Mucosa of stomach (tissue), 1 donor: ENCODE measurements around the gene SMOC2.

Source experiments
- H3K27me3 ChIP-seq: one replicate; pipeline ENCODE4 v1.7.0; 2013; ENCODE audit warnings: mild to moderate bottlenecking, low read length; ENCODE audit not compliant: control insufficient read depth, insufficient read depth
- H3K36me3 ChIP-seq: one replicate; pipeline ENCODE4 v1.7.0; 2013; ENCODE audit warnings: low read length; ENCODE audit not compliant: control insufficient read depth, insufficient read depth
- H3K4me1 ChIP-seq: one replicate; pipeline ENCODE4 v1.7.0; 2013; ENCODE audit warnings: mild to moderate bottlenecking, low read length; ENCODE audit not compliant: control insufficient read depth, insufficient read depth
- H3K4me3 ChIP-seq: one replicate; pipeline ENCODE4 v1.7.0; 2013; ENCODE audit warnings: low read length
- H3K9ac ChIP-seq: one replicate; pipeline ENCODE4 v1.7.0; 2013; ENCODE audit warnings: mild to moderate bottlenecking, low read length, moderate library complexity
- H3K9me3 ChIP-seq: one replicate; pipeline ENCODE4 v1.7.0; 2013; ENCODE audit warnings: mild to moderate bottlenecking, low read length, moderate library complexity; ENCODE audit not compliant: control insufficient read depth
- donor health status: Pancreatic carcinoma.

Gene SMOC2

GRCh38 chr6:168636147-168637004 is 195.4 kb downstream of the SMOC2 start:
- Histone ChIP-seq H3K9me3 (no peaks in the 10 kb centered on the region), H3K27me3 (no peaks in the 10 kb centered on the region), H3K9ac (no peak overlapping the region), H3K4me3 (no peak overlapping the region), H3K4me1 (no peaks in the 10 kb centered on the region), H3K36me3 (no peaks in the 10 kb centered on the region)

DNA sequence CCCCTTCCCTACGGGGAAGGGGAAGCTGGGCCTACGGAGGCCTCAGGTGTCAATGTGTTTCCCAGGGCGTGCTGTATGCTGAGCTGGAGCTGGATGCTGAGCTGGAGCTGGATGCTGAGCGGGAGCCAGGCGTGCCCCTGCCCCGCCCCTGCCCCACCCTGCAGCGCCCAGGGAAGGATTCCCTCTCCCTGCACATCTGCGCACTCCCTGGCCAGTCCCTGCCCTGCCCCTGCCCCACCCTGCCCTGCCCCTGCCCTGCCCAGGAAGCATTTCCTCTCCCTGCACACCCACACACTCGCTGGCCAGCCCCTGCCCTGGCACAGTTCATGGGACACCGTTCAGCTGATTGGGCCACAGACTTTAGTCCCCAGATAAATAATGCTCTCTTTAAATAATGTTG is 196.8 kb downstream of the SMOC2 start:
- Histone ChIP-seq H3K9me3 (no peaks in the 10 kb centered on the region), H3K27me3 (no peaks in the 10 kb centered on the region), H3K4me3 (no peak overlapping the region), H3K36me3 (no peaks in the 10 kb centered on the region), H3K4me1 (no peaks in the 10 kb centered on the region), H3K9ac (no peak overlapping the region)

DNA sequence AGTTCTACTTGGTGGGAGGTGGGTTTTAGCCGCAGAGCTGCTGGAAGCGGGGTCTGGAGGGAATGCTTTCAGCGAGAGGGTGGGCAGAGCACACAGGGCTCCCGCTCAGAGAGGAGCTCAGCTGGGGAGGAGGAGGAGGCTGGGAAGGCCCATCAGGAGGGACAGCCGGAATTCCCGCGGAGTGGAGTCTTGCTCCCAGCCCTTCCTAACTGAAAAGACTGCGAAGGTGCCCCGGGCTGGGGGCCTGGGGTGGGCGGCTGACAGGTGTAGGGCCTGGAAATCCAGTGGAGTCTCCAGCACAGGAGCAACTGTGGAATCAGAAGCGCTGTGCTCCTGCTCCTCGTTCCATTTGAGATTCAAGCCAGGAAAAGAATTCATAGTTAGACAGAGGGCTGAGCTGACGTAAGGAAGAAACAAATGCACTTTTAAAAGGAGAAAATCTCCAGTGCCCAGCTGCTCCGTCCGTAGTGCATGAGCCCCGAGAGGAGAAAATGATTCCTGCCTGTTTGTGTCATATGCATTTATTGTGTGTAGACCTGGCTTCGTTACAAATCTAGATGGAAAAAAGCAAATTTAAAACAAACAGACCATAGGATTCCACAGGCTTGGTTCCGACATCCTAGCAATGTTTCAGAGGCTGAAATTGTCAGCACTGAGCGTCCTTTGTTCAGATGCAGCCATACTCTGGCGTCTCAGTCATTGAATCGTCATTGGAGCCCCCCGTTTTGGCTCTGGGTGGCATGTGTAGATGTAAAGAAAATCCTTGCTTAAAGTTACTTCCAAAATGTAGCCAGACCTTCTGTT is 197.7 kb downstream of the SMOC2 start:
- no peaks in the 10 kb centered on the region for H3K9me3 ChIP-seq
- H3K27me3 ChIP-seq: no peaks in the 10 kb centered on the region
- H3K4me3 ChIP-seq: no peak overlapping the region
- H3K36me3 ChIP-seq: no peaks in the 10 kb centered on the region
- H3K9ac ChIP-seq: no peak overlapping the region
- H3K4me1 ChIP-seq: no peaks in the 10 kb centered on the region

DNA sequence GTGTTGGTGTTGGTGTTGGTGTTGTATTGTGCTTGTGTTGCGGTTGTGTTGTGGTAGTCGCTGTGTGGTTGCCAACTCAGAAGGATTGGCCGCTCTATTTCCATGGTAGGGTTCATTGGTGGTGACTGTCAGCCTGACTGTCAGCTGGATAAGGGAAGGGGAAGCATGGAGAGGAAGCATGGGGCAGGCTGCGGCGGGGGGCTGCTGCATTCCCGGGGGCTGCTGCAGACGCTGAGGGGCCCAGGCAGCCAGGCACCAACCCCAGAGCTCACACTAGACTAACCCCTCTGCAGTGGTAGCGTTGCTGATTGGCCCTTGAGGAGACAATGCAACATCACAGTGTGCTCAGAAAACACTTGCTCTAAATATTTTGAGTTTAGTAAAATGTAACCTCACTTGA is 199.2 kb downstream of the SMOC2 start:
- no peak overlapping the region for H3K4me3 ChIP-seq
- H3K9me3 ChIP-seq: no peaks in the 10 kb centered on the region
- H3K4me1 ChIP-seq: no peaks in the 10 kb centered on the region
- no peaks in the 10 kb centered on the region for H3K27me3 ChIP-seq
- no peaks in the 10 kb centered on the region for H3K36me3 ChIP-seq
- H3K9ac ChIP-seq: no peak overlapping the region

DNA sequence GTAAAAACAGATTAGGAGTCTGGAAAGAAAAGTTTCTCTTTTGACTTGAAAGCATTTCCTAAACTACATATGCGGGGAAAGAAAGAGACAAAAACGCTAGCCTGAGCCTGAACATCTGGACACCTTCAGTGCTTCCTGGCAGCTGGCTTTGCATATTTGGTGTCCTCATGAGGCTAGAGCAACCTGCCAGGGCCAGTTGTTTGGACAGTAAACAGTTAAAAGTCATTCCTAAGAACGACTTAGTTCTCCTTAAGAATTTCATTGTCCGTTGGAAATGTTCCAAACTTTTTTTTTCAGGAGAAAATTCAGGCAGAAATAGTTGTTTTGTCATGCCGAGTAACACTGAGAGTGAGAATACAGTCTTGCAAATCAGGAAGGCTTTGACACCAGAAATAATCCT is 199.8 kb downstream of the SMOC2 start:
- Histone ChIP-seq H3K4me3 (no peak overlapping the region), H3K9me3 (no peaks in the 10 kb centered on the region), H3K27me3 (no peaks in the 10 kb centered on the region), H3K9ac (no peak overlapping the region), H3K36me3 (no peaks in the 10 kb centered on the region), H3K4me1 (no peaks in the 10 kb centered on the region)

- Histone ChIP-seq H3K9ac (no peak overlapping the region), H3K27me3 (no peaks in the 10 kb centered on the region), H3K9me3 (no peaks in the 10 kb centered on the region), H3K4me1 (no peaks in the 10 kb centered on the region), H3K4me3 (no peak overlapping the region), H3K36me3 (no peaks in the 10 kb centered on the region)
Observed at GRCh38 chr6:168641446-168641845, 200.5 kb downstream of the SMOC2 start.

DNA sequence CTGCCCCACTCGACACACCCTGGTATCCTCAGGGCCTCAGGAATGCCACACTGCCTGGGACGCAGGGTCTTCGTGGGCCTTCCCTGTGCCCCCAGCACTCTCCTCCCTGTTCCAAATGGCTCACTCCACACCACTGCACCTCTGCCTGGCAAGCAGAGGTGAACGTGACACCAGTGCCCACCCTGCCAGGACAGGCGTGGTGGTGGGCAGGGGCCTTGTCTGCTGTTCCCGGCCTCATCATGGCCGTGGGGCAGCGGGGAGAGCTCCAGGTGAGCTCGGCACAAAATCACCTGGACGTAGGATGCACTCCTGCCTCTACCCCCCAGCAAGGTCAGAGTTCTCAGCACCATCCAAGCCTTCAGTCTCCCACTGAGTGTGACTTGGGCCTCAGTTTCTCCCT is 202.4 kb downstream of the SMOC2 start:
- H3K9ac ChIP-seq: no peak overlapping the region
- H3K9me3 ChIP-seq: no peaks in the 10 kb centered on the region
- peaks cover 8% of the 10 kb centered on the region for H3K27me3 ChIP-seq
- no peaks in the 10 kb centered on the region for H3K4me1 ChIP-seq
- no peak overlapping the region for H3K4me3 ChIP-seq
- H3K36me3 ChIP-seq: no peaks in the 10 kb centered on the region

DNA sequence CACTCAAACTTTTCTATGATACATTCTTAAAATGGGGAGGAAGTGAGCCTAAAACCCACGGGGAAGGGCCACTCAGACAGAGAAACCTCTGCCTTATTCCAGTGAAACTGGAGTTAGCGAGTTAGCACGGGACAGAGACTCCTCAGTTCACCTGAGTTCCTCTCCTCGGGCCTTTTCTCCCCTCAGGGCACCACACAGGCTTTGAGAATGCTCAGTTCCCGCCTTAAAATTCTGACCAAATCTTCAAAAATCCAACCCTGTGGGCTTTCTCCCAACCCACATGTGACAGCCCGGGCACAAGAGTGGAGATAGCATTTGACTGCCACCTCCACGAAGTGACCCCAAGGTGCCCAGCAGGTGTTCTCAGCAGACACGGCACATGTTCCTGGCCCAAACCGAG is 204.3 kb downstream of the SMOC2 start:
- Histone ChIP-seq H3K27me3 (peaks cover 16% of the 10 kb centered on the region), H3K36me3 (no peaks in the 10 kb centered on the region), H3K4me3 (no peak overlapping the region), H3K4me1 (no peaks in the 10 kb centered on the region), H3K9me3 (no peaks in the 10 kb centered on the region), H3K9ac (no peak overlapping the region)

DNA sequence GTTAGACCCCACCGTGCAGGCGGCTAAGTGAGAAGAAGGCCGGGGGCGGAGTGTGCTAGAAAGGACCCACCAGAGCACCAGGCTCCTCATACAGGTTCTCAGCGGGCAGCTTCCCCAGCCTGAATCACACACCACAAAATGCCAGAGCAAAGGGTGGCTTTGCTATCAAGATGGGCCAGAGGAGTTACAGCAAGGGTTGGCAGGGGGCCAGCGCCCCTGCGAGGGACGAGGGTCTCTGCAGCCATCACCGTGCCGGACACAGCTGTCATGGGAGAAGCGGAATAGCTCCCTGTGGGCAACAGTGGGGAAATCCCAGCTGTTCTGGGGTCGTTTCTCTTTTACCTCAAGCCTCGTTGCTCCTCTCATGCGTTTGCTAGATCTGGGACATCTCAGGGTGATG is 206.3 kb downstream of the SMOC2 start:
- Histone ChIP-seq H3K27me3 (peaks cover 16% of the 10 kb centered on the region), H3K9me3 (no peaks in the 10 kb centered on the region), H3K4me3 (no peak overlapping the region), H3K4me1 (no peaks in the 10 kb centered on the region), H3K36me3 (no peaks in the 10 kb centered on the region), H3K9ac (no peak overlapping the region)

DNA sequence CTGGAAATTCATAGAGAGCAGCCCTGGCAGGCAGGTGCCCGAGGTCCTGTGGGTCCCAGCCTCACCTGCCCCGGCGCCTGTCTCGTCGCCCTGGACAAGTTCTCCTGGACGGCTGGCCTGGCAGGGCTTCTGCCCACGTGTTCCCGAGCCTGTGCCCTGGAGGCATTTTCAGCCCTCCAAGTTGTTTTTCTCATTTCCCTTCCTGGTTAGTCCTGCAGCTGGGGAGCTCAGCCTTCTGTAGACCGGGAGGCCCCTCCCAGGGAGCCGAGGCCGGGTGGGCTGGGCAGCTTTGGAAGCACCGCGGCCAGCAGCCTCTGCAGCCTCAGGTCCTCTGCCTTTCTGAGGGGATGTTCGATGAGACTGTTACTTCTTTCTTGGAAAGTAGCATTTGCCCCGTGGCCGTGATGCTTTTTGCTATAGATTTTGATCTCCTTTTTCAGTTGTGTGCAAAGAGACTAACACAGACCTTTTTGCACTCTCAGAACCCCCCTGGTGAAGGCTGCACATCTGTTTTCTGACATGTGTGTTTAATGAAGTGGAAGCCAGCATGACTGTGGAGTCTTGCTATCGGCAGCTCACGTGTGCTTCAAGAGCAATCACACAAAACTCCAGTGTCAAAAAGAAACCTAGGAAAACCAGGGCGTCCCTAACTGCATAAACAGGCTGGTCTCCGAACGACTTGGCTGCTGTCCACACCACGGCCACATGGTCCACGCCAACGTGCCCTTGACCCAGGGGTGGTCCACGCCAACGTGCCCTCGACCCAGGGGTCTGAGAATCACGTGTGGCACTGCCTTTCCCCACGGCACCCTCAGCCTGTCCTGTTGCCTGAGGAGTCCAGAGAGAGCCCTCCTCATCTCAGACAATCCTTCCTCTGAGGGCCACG is 207.5 kb downstream of the SMOC2 start:
- no peaks in the 10 kb centered on the region for H3K36me3 ChIP-seq
- H3K4me1 ChIP-seq: no peaks in the 10 kb centered on the region
- H3K9ac ChIP-seq: no peak overlapping the region
- H3K4me3 ChIP-seq: no peak overlapping the region
- no peaks in the 10 kb centered on the region for H3K9me3 ChIP-seq
- peaks cover 16% of the 10 kb centered on the region for H3K27me3 ChIP-seq

DNA sequence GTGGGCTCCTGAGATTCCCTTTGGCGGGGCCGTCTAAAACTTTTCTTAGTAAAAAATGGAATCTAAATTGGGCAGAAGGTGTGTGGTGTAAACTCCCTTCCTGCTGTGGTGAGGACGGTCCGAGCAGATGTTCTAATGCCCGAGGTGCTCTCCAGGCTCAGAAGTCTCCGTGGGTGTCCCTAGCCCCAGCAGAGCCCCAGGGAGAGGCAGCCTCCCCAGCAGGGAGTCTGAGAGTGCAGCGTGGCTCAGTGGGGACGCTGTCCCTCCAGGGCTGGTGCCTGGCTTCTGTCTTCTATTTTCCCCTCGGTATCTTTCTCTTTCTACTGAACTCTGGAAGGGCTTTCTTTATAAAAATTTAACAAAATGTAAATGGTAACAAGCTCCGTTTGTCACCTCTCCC is 208.2 kb downstream of the SMOC2 start:
- H3K9me3 ChIP-seq: no peaks in the 10 kb centered on the region
- no peak overlapping the region for H3K9ac ChIP-seq

More for the DNA sequence above, 208.2 kb downstream of the SMOC2 start:
- H3K4me3 ChIP-seq: no peak overlapping the region
- H3K27me3 ChIP-seq: peaks cover 16% of the 10 kb centered on the region
- H3K4me1 ChIP-seq: no peaks in the 10 kb centered on the region
- no peaks in the 10 kb centered on the region for H3K36me3 ChIP-seq
